ENCODE results near the gene FTCDNL1.

DNA sequence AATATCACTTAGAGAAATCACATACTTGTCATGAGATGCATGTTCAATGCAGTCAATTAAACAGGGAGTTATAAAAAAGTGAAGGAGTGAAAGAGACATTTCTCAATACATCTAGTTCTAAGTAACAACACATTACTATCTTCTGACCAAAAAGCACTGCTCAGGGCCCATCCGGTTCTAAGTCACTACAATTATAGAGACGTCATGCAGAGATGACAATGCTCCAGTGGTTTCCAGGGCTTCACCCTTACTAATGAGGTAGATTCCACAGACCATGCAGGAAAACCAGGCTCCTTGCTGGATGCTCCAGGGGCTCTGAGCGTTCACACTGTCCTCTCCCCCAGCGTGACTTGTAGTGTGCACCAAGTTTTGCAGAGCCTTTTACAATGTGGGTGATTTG lies 88.0 kb downstream of the FTCDNL1 start:
- TF ChIP-seq, protein P1, sequence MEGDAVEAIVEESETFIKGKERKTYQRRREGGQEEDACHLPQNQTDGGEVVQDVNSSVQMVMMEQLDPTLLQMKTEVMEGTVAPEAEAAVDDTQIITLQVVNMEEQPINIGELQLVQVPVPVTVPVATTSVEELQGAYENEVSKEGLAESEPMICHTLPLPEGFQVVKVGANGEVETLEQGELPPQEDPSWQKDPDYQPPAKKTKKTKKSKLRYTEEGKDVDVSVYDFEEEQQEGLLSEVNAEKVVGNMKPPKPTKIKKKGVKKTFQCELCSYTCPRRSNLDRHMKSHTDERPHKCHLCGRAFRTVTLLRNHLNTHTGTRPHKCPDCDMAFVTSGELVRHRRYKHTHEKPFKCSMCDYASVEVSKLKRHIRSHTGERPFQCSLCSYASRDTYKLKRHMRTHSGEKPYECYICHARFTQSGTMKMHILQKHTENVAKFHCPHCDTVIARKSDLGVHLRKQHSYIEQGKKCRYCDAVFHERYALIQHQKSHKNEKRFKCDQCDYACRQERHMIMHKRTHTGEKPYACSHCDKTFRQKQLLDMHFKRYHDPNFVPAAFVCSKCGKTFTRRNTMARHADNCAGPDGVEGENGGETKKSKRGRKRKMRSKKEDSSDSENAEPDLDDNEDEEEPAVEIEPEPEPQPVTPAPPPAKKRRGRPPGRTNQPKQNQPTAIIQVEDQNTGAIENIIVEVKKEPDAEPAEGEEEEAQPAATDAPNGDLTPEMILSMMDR (conservative IDR thresholded peaks at IDR 0.05; ENCODE audit: low read depth, low read length), result no peak
- TF ChIP-seq EZH2 (IDR thresholded peaks at IDR 0.05; ENCODE audit: low read length, unreplicated experiment) (no peak), EZH2phosphoT487 (IDR thresholded peaks at IDR 0.05; ENCODE audit: borderline replicate concordance, low read length) (no peak)

Data from PC-3 (cell line).